ENCODE data around the gene KHDC1.
"Not testable (repeated sequence)": the region's sequence is repeated elsewhere in the genome, so short reads cannot be mapped to it uniquely, and the experiment has no call there.

The KHDC1 gene

GRCh38 chr6:73262671-73263569 is at the start of gene KHDC1:
KHDC1 (minus strand) TSS chr6:73263196; CDS start chr6:73242517, 20,679 bp downstream.
- peak; percentile 18 for DNase-seq

GRCh38 chr6:73310503-73310845 is 47.5 kb upstream of the KHDC1 start:
- DNase-seq = not testable (repeated sequence)

DNA sequence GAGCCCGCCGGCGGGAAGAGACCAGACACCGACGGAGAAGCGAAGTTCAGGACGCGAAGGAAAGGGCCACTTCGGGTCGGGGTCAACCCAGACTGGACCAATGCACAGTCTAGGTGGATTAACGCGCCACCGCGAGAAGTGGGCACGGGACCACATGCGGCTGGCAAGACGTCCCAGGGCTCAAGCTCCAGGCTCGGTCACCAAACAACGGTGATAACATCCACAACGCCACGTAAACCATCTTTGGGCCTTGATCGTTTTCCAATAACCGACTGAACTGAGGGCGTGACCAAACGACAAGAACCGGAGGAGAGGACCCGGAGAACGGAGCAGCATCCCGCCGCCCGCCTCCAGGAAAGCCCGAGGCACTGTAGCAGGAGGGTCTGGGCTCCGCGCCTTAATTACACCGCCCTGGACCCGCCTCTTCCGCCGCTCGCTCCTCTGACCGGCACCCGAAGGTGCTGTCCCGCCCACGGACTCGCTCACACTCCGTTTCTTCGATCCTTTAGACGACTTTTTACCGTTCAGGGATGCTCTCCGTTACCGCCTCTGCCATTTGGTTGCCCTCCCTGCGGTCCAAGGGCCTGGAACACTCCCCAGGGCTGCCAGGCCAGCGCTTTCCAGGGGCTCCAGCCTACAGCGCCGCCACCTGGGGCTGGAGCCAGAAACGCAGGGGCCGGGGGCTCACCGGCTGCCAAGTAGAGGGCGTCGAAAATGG is 46.9 kb upstream of the KHDC1 start:
- DNase-seq = peak; percentile 42

DNA sequence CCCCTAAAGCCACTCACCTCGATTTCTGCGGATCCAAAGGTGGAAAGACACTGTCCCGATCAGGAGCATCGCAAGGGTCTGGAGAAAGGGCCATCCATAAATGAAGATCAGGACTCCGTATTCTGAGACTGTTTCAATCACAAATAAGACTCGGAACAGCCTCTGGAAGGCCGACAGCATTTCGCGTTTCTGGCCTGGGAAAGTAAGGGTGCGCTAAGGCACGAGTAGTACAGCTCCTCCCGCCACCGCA is 46.5 kb upstream of the KHDC1 start:
- DNase-seq = peak; percentile 28

DNA sequence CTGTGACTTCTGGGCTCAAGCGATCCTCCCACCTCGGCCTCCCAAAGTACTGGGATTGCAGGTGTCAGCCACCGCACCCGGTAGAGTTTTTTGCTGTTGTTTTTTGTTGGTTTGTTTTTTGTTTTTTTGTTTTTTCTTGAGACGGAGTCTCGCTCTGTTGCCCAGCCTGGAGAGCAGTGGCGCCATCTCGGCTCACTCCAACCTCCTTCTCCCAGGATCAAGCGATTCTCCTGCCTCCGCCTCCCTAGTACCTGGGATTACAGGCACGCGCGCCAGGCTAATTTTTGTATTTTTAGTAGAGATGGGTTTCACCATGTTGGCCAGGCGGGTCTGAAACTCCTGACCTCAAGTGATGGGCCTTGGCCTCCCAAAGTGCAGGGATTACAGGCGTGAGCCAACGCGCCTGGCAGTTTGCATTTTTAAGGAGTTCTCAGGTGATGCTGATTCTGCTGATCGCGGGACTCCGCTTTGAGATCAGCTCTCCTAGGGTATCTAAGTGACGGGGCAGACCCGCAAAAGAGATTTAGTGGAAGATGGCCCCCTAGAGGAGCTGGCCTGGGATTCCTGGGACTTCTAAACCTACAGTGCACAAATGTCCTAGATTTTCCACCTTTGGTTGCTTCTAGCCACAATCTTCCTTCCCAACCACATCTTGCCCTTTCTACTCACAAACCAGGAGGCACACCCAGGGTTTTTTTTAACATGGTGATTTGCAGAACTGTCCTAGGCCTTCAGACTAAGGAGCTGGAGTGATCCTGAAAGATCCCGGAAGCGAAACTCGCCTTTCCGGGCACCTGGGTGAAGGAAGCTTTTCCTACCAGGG is 45.9 kb upstream of the KHDC1 start:
- DNase-seq = peak; percentile 33

GRCh38 chr6:73303773-73304172 is 40.8 kb upstream of the KHDC1 start:
- DNase-seq = not testable (repeated sequence)

DNA sequence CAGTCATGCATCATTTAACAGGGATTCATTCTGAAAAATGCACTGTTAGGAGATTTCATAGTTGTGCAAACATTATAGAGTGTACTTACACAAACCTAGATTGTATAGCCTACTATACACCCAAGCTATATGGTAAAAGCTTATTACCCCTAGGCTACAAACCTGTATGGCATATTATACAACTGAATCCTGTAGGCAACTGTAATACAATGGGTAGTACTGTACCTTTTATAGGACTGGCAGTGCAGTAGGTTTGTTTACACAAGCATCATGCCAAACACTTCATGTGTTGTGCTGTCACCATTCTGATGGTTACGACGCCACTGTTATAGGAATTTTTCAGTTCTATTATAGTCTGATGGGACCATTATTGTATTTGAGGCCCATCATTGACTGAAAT is 39.3 kb upstream of the KHDC1 start:
- DNase-seq = no peak

DNA sequence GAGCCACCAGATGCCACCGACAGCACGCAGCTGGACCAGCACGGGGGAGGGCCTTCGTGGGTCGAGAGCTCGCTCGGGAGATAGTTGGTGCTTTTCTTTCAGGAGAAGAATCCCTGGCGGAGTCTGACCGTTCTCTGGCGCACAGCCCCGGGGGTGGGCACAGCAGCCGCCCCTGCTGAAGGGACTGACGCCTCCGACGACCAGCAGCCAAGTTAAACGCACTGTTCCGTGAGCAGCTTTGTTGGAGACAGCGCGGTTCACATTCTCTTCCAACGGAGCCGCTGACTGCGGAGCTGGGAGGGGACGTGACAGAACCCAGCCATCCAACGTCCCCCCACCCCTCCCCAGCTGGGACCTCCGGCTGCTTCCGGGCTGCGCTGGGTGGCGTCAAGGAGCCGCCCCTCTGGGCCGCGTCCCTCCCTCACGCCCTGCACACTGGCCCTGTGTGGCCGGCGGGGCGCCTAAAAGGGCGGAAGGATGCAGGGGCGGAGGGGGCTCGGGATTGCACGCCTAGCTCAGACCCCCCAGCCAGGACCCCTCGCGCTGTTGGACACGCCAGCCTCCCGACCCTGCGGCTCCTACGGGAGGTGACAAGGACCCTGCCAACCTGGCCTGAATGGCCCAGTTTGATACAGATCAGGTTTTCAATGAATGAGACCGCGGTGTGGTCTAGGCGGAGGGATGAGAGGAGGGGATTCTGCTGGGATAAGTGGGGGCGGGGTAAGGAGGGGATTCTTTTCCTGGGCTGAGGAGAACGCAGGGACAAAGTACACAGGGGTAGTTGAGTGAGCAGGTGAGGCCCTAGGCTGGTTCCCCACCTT is 36.4 kb upstream of the KHDC1 start:
- DNase-seq = no peak

DNA sequence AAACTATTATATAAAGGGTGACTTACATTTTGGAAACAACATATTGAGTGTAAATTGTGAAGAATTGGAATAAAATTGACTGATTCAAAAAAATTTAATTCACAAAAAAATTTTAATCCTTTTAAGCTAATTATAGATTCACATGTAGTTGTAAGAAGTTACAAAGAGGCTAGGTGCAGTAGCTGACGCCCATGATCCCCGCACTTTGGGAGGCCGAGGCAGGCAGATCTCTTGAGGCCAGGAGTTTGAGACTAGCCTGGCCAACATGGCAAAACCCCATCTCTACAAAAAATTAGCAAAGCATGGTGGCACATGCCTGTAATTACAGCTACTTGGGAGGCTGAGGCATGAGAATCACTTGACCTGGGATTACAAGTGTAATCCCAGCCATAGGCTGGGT is 30.3 kb upstream of the KHDC1 start:
- DNase-seq = no peak

- DNase-seq = no peak
These were observed 27.4 kb upstream of the KHDC1 start for GRCh38 chr6:73290435-73290834.

GRCh38 chr6:73286752-73287151 is 23.8 kb upstream of the KHDC1 start:
- no peak for DNase-seq

DNA sequence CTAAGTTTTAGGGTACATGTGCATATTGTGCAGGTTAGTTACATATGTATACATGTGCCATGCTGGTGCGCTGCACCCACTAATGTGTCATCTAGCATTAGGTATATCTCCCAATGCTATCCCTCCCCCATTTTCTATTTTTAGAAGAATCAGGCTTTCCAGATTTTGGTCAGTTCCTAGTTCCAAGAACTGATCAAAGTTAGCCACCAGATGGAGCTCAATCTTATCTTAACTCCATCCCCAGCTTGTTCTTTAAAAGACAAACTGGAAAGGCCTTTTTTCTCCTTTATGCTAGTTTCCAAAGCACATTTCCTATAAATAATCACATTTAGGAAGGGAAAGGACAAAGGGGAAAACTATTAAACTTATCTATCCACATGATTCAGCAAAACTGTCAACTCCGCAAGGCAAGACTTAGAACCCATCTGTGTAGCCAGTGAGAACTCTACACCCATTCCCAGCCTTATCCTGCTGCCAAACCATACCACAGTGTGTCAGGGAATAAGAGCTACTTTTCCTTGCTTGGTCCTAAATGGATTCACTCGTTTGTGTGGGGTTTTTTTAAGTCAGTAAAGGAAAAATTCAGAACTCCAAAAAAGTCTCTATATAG is 22.8 kb upstream of the KHDC1 start:
- DNase-seq = no peak

DNA sequence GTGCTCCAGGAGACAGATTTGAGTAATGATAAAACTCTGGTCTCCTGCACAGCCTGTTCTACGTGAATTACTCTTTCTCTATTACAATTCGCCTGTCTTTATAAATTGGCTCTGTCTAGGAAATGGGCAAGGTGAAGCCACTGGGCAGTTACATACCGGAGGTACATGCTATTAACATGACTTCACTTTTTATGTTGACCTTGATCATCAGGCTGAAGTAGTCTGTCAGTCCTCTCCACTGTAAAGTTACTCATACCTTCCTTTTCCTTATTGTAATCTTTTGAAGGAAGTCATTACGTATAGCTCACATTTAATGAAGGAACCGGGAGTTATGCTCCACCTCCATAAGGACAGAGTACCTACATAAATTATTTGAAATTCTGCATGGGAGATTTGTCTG is 19.9 kb upstream of the KHDC1 start:
- DNase-seq = no peak

DNA sequence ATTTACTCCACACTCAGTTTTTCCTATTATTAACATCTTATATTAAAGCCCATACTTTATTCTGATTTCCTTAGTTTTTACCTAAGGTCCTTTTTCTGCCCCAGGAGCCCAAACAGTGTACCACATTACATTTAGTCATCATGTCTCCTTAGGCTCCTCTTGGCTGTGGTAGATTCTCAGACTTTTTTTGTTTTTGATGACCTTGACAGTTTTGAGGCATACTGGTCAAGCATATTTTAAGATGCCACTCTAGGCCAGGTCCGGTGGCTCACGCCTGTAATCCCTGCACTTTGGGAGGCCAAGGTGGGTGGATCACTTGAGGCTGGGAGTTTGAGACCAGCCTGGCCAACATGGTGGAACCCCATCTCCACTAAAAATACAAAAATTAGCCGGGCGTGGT is 18.7 kb upstream of the KHDC1 start:
- not testable (repeated sequence) for DNase-seq

GRCh38 chr6:73269296-73269695 is 6.3 kb upstream of the KHDC1 start:
- not testable (repeated sequence) for DNase-seq

GRCh38 chr6:73268896-73269295 is 5.9 kb upstream of the KHDC1 start:
- not testable (repeated sequence) for DNase-seq

GRCh38 chr6:73264446-73264845 is 1.4 kb upstream of the KHDC1 start:
- peak; percentile 2 for DNase-seq

- DNase-seq = no peak
These were observed 544 bp upstream of the KHDC1 start for GRCh38 chr6:73263570-73263909.

DNA sequence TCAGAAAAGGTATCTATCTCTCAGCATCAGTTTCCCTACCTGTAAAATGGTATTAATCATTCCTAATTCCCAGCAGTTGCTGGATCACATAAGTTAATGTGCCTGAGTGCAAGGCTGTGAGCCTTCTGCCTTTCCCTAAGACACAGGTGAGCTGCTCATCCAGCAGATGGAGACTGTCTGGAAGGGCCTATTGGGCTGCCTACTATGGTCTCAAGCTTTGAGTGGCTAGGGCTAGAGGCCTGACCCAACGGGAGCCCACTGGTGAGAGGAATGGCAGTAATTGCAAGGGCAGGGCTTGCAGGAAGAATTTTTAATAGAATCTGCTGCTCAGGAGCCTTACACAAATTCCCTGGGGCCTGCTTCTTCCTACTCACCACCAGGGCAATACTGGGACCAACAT is 4.3 kb downstream of the KHDC1 start:
- DNase-seq = no peak

DNA sequence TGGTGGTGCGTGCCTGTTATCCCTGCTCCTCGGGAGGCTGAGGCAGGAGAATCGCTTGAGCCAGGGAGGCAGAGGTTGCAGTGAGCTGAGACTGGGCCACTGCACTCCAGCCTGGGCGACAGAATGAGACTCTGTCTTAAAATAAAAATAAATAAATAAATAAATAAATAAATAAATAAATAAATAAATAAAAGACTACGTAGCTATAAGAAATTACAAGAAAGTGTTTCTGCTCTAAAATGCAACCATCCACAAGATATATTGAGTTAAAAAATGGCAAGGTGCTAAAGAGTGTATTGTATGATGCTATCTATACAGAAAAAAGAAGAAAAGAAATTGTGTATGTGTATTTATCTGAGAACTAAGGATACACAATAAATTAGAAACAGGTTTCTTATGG is 8.7 kb downstream of the KHDC1 start:
- DNase-seq = not testable (repeated sequence)

DNA sequence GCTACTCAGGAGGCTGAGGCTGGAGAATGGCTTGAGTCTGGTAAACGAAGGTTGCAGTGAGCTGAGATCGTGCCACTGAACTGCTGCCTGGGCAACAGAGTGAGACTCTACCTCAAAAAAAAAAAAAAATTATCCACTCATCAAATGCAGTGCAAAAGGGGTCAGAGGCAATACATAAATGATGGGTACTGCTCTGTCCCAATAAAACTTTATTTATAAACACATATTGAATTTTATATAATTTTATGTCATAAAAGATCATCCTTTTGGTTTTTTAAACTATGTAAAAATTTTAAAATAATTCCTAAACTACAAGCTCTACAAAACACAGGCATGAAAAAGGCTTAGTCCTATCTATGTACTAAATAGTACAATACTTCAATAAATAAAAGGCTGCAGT is 10.3 kb downstream of the KHDC1 start:
- DNase-seq = no peak

GRCh38 chr6:73250016-73250415 is 13.0 kb downstream of the KHDC1 start:
- no peak for DNase-seq
